ENCODE measurements around the gene ETNK1. TPM values are rescaled to one million over a fixed set of nuclear protein-coding genes. Genes with fewer than 3 reads are reported as not detected.

The ETNK1 gene
- total RNA-seq, 1 donor from 2014 or later: 118 TPM

DNA sequence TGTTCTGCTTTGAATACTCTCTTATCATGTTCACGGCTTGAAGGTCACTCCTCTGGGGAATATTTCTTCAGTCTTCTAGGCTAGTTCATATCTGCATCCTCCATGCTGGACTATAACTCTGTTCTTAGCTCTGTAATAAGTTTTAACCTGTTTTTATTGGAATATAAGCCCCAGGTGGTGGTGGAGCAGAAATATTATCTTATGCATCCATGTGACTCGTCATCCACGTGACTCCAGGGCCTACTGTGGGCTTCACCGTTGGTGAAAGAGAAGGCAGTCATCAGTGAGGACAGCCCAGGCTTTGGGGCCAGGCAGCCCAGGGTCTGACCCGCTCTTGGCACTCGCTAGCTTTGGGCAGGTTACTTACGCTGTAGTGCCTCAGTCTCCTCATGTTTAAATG lies 87.1 kb downstream of the ETNK1 start:
- Mint-ChIP-seq H3K9me3 (ENCODE audit: unreplicated experiment) (no peaks in the 10 kb centered on the region), H3K27ac (ENCODE audit: unreplicated experiment) (no peak overlapping the region), H3K4me3 (ENCODE audit: unreplicated experiment) (no peak overlapping the region), H3K36me3 (ENCODE audit: unreplicated experiment) (no peaks in the 10 kb centered on the region), H3K27me3 (ENCODE audit: unreplicated experiment) (no peaks in the 10 kb centered on the region), H3K4me1 (ENCODE audit: low read depth, unreplicated experiment) (no peaks in the 10 kb centered on the region)
- no peak for TF ChIP-seq CTCF (IDR thresholded peaks at IDR 0.05; ENCODE audit: partially characterized antibody, unreplicated experiment)
- DNase-seq: no peak

DNA sequence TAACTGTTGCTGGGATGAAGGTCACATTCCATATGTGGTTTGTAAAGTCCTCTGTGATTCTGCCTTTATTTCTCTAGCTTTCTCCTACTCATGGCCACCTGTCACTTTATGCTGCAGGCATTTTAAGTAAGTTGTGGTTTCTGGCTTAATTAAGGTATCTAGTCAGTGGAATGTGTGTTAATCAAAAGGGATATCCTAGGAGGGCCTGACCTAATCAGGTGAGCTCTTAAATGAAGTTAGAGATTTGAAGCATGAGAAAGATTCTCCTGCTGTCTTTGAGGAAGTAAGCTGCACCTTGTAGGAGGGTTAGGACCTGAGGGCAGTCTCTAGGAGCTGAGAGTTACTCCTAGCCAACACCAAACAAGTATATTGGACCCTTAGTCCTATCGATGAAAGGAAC lies 90.3 kb downstream of the ETNK1 start:
- Mint-ChIP-seq H3K9me3 (ENCODE audit: unreplicated experiment) (no peaks in the 10 kb centered on the region), H3K36me3 (ENCODE audit: unreplicated experiment) (no peaks in the 10 kb centered on the region), H3K4me1 (ENCODE audit: low read depth, unreplicated experiment) (no peaks in the 10 kb centered on the region), H3K27ac (ENCODE audit: unreplicated experiment) (no peak overlapping the region), H3K4me3 (ENCODE audit: unreplicated experiment) (no peak overlapping the region), H3K27me3 (ENCODE audit: unreplicated experiment) (no peaks in the 10 kb centered on the region)
- no peak for DNase-seq
- no peak for TF ChIP-seq CTCF (IDR thresholded peaks at IDR 0.05; ENCODE audit: partially characterized antibody, unreplicated experiment)

DNA sequence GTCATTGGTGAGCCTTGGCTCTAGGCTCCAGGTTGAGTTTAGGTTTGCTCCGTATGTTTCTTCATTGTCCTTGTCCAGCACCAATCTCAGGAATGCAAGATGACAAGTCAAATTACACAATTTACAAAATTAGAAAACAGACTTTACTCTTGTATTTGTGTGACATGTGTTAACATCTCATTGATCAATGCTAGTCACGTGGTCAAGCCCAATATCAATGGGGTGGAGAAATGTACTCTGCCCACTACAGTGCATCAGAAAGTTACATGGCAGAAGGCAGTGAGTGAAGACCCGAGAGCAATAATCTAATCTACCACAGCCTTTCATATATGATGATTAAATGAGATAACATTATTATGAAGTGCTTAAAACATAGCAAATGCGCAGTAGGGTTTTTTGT lies 94.8 kb downstream of the ETNK1 start:
- H3K4me3 Mint-ChIP-seq (ENCODE audit: unreplicated experiment): no peak overlapping the region
- H3K27me3 Mint-ChIP-seq (ENCODE audit: unreplicated experiment): peaks cover 3% of the 10 kb centered on the region
- no peak overlapping the region for H3K27ac Mint-ChIP-seq (ENCODE audit: unreplicated experiment)
- no peaks in the 10 kb centered on the region for H3K36me3 Mint-ChIP-seq (ENCODE audit: unreplicated experiment)
- no peaks in the 10 kb centered on the region for H3K9me3 Mint-ChIP-seq (ENCODE audit: unreplicated experiment)
- TF ChIP-seq CTCF (IDR thresholded peaks at IDR 0.05; ENCODE audit: partially characterized antibody, unreplicated experiment): no peak
- DNase-seq: no peak
- no peaks in the 10 kb centered on the region for H3K4me1 Mint-ChIP-seq (ENCODE audit: low read depth, unreplicated experiment)

DNA sequence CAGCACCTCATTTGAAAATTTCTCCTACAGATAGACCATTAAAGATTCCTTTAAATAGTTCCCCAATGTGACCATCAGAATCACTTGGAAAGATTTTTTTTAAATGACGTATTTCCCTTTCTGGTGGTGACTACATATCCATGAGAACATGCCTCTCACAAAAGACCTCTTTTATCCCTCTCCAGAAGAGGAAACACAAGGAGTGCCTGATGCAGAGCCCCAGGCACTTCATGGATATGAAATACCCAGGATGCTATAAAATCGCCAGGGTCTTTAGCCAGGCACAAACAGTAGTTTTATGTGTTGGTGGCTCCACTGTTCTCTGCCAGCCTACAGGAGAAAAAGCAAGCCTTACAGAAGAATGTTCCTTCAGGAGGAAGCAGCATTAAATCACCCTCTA lies 97.1 kb downstream of the ETNK1 start:
- Mint-ChIP-seq H3K36me3 (ENCODE audit: unreplicated experiment) (no peaks in the 10 kb centered on the region), H3K9me3 (ENCODE audit: unreplicated experiment) (no peaks in the 10 kb centered on the region), H3K27me3 (ENCODE audit: unreplicated experiment) (peaks cover 3% of the 10 kb centered on the region), H3K27ac (ENCODE audit: unreplicated experiment) (no peak overlapping the region), H3K4me3 (ENCODE audit: unreplicated experiment) (no peak overlapping the region), H3K4me1 (ENCODE audit: low read depth, unreplicated experiment) (no peaks in the 10 kb centered on the region)
- no peak for DNase-seq
- TF ChIP-seq CTCF (IDR thresholded peaks at IDR 0.05; ENCODE audit: partially characterized antibody, unreplicated experiment): no peak

DNA sequence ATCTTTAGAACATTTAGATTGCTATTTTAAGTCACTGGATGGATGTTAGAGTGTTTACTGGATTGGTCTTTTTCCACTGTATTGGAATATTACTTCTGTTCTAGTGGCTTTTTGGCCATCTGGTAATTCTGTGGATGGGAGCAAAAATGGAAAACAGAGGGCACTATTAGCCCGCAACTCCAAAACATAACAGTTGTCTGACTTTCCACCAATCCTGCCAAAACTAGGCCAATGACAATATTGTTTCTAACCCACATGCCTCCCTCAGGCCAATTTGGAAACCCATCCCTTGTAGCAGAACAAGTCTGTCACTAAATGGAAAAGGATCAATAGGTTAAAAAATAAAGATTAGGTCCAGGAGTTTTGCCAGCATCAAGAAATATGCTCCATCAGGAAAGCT lies 97.8 kb downstream of the ETNK1 start:
- H3K4me1 Mint-ChIP-seq (ENCODE audit: low read depth, unreplicated experiment): no peaks in the 10 kb centered on the region
- no peaks in the 10 kb centered on the region for H3K36me3 Mint-ChIP-seq (ENCODE audit: unreplicated experiment)
- no peak for DNase-seq
- H3K27me3 Mint-ChIP-seq (ENCODE audit: unreplicated experiment): peaks cover 3% of the 10 kb centered on the region
- H3K27ac Mint-ChIP-seq (ENCODE audit: unreplicated experiment): no peak overlapping the region
- no peak for TF ChIP-seq CTCF (IDR thresholded peaks at IDR 0.05; ENCODE audit: partially characterized antibody, unreplicated experiment)
- H3K9me3 Mint-ChIP-seq (ENCODE audit: unreplicated experiment): no peaks in the 10 kb centered on the region
- H3K4me3 Mint-ChIP-seq (ENCODE audit: unreplicated experiment): no peak overlapping the region

Data from glutamatergic neuron (in vitro differentiated cells).